WTC11 (cell line): Measurements from ENCODE around the gene LRRC49.

Experiments
- ELF4 ChIP-seq: sonication (generic); formaldehyde crosslinking; IDR thresholded peaks from 2 replicates; pipeline ENCODE4 v1.8.1; 2022; ENCODE audit warnings: low read depth, mild to moderate bottlenecking, moderate library complexity, missing genetic modification reagents
- JUN ChIP-seq: sonication (generic); formaldehyde crosslinking; IDR thresholded peaks from 2 replicates; pipeline ENCODE4 v1.8.0; 2023; ENCODE audit warnings: mild to moderate bottlenecking, missing genetic modification reagents
- RELA ChIP-seq: sonication (generic); formaldehyde crosslinking; IDR thresholded peaks from 2 replicates; pipeline ENCODE4 v1.8.1; 2022; ENCODE audit warnings: missing genetic modification reagents, mild to moderate bottlenecking, borderline replicate concordance
- TCF7 ChIP-seq: sonication (generic); formaldehyde crosslinking; IDR thresholded peaks from 2 replicates; pipeline ENCODE4 v1.8.0; 2022; ENCODE audit warnings: mild to moderate bottlenecking, low read depth, missing genetic modification reagents, moderate library complexity
- TP53 ChIP-seq: sonication (generic); formaldehyde crosslinking; IDR thresholded peaks from 2 replicates; pipeline ENCODE4 v1.8.1; 2023; ENCODE audit warnings: mild to moderate bottlenecking, missing genetic modification reagents
- ZNF423 ChIP-seq: fragments of 250-450 bp; sonication (Bioruptor Pico); IDR thresholded peaks from 2 replicates; pipeline ENCODE4 v2.1.2; 2022; ENCODE audit warnings: mild to moderate bottlenecking, moderate library complexity
- ZNF671 ChIP-seq: fragments of 250-450 bp; sonication (Bioruptor Pico); IDR thresholded peaks from 2 replicates; pipeline ENCODE4 v1.8.0; 2021; ENCODE audit warnings: mild to moderate bottlenecking
- TF ChIP-seq, protein P1 (sequence below): fragments of 200-600 bp; IDR thresholded peaks from 2 replicates; pipeline ENCODE4 v1.8.0; 2022; ENCODE audit warnings: antibody characterized with exemption
- TF ChIP-seq, protein P2 (sequence below): sonication (generic); formaldehyde crosslinking; IDR thresholded peaks from 2 replicates; pipeline ENCODE4 v1.8.1; 2023; ENCODE audit warnings: mild to moderate bottlenecking, moderate library complexity, missing genetic modification reagents
- TF ChIP-seq, protein P3 (sequence below): fragments of 250-450 bp; sonication (Bioruptor Pico); IDR thresholded peaks from 2 replicates; pipeline ENCODE4 v1.9.0; 2021; ENCODE audit warnings: mild to moderate bottlenecking, borderline replicate concordance
- TF ChIP-seq, protein P4 (sequence below): sonication (generic); formaldehyde crosslinking; IDR thresholded peaks from 2 replicates; pipeline ENCODE4 v1.8.1; 2023; ENCODE audit warnings: mild to moderate bottlenecking, missing genetic modification reagents, moderate library complexity

DNA sequence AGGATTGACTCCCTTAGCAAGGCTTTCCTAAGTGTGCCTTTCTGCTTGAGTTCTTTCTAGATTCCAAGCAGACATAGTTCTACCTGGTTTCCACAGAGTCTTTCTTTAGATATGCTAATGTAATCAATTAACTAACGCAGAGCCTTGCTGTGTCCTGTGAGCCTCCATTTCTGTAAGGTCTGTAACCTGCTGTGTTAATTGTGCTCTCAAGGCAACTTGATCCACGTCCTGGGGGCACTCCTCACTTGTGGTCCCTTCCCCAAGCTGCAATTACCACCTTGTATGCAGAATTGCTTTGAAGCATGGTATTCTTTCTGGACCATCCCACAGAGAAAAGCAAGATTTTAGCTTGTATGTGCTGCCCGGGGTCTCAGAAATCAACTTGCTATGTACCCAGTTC, 193.2 kb downstream of the LRRC49 start:
- TF ChIP-seq, protein P1, sequence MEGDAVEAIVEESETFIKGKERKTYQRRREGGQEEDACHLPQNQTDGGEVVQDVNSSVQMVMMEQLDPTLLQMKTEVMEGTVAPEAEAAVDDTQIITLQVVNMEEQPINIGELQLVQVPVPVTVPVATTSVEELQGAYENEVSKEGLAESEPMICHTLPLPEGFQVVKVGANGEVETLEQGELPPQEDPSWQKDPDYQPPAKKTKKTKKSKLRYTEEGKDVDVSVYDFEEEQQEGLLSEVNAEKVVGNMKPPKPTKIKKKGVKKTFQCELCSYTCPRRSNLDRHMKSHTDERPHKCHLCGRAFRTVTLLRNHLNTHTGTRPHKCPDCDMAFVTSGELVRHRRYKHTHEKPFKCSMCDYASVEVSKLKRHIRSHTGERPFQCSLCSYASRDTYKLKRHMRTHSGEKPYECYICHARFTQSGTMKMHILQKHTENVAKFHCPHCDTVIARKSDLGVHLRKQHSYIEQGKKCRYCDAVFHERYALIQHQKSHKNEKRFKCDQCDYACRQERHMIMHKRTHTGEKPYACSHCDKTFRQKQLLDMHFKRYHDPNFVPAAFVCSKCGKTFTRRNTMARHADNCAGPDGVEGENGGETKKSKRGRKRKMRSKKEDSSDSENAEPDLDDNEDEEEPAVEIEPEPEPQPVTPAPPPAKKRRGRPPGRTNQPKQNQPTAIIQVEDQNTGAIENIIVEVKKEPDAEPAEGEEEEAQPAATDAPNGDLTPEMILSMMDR: no peak
- TF ChIP-seq TP53 (no peak), ELF4 (CRISPR knock-in tag) (no peak), ZNF671 (CRISPR knock-in tag) (no peak), TCF7 (CRISPR knock-in tag) (no peak), JUN (CRISPR knock-in tag) (no peak), ZNF423 (peak; percentile 48; the same call in 1 of the 2 replicates), RELA (CRISPR knock-in tag) (no peak)
- TF ChIP-seq, protein P2, sequence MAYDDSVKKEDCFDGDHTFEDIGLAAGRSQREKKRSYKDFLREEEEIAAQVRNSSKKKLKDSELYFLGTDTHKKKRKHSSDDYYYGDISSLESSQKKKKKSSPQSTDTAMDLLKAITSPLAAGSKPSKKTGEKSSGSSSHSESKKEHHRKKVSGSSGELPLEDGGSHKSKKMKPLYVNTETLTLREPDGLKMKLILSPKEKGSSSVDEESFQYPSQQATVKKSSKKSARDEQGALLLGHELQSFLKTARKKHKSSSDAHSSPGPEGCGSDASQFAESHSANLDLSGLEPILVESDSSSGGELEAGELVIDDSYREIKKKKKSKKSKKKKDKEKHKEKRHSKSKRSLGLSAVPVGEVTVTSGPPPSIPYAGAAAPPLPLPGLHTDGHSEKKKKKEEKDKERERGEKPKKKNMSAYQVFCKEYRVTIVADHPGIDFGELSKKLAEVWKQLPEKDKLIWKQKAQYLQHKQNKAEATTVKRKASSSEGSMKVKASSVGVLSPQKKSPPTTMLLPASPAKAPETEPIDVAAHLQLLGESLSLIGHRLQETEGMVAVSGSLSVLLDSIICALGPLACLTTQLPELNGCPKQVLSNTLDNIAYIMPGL (CRISPR knock-in tag): no peak
- TF ChIP-seq, protein P3, sequence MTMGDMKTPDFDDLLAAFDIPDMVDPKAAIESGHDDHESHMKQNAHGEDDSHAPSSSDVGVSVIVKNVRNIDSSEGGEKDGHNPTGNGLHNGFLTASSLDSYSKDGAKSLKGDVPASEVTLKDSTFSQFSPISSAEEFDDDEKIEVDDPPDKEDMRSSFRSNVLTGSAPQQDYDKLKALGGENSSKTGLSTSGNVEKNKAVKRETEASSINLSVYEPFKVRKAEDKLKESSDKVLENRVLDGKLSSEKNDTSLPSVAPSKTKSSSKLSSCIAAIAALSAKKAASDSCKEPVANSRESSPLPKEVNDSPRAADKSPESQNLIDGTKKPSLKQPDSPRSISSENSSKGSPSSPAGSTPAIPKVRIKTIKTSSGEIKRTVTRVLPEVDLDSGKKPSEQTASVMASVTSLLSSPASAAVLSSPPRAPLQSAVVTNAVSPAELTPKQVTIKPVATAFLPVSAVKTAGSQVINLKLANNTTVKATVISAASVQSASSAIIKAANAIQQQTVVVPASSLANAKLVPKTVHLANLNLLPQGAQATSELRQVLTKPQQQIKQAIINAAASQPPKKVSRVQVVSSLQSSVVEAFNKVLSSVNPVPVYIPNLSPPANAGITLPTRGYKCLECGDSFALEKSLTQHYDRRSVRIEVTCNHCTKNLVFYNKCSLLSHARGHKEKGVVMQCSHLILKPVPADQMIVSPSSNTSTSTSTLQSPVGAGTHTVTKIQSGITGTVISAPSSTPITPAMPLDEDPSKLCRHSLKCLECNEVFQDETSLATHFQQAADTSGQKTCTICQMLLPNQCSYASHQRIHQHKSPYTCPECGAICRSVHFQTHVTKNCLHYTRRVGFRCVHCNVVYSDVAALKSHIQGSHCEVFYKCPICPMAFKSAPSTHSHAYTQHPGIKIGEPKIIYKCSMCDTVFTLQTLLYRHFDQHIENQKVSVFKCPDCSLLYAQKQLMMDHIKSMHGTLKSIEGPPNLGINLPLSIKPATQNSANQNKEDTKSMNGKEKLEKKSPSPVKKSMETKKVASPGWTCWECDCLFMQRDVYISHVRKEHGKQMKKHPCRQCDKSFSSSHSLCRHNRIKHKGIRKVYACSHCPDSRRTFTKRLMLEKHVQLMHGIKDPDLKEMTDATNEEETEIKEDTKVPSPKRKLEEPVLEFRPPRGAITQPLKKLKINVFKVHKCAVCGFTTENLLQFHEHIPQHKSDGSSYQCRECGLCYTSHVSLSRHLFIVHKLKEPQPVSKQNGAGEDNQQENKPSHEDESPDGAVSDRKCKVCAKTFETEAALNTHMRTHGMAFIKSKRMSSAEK (CRISPR knock-in tag): no peak
- TF ChIP-seq, protein P4, sequence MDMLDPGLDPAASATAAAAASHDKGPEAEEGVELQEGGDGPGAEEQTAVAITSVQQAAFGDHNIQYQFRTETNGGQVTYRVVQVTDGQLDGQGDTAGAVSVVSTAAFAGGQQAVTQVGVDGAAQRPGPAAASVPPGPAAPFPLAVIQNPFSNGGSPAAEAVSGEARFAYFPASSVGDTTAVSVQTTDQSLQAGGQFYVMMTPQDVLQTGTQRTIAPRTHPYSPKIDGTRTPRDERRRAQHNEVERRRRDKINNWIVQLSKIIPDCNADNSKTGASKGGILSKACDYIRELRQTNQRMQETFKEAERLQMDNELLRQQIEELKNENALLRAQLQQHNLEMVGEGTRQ: no peak; the same call in 1 of the 2 replicates
